Subcutaneous adipose tissue (tissue), 4 donors: ENCODE measurements around the gene RAPGEF4. TPM values are rescaled to one million over a fixed set of nuclear protein-coding genes. Genes with fewer than 3 reads are reported as not detected.

Experiments
- CTCF ChIP-seq: fragments of 450-650 bp; IDR thresholded peaks from one replicate; pipeline ENCODE4 v1.5.1; 2016; ENCODE audit warnings: low read depth, mild to moderate bottlenecking, control low read depth, antibody characterized with exemption, moderate library complexity
- total RNA-seq, 4 donors: library from RNA; depleted of rRNA; stranded (reverse); fragments of >200 nt; gene quantifications; one replicate each; pipeline ENCODE4 v1.1.0, GENCODE V29; 2016

Gene RAPGEF4
- total RNA-seq, 4 donors from 2014 or later: 7.0 to 15.0 (median 11.2) TPM

GRCh38 chr2:172860336-172860707, 124.7 kb downstream of the RAPGEF4 start:
- no peak for TF ChIP-seq CTCF

GRCh38 chr2:172861098-172861497, 125.5 kb downstream of the RAPGEF4 start:
- TF ChIP-seq CTCF: no peak

- no peak for TF ChIP-seq CTCF
These were observed 126.2 kb downstream of the RAPGEF4 start for GRCh38 chr2:172861656-172862476.

- TF ChIP-seq CTCF: no peak
These were observed 127.7 kb downstream of the RAPGEF4 start for GRCh38 chr2:172863341-172863740.

GRCh38 chr2:172864182-172864581, 128.5 kb downstream of the RAPGEF4 start:
- TF ChIP-seq CTCF: no peak

GRCh38 chr2:172865422-172865821, 129.8 kb downstream of the RAPGEF4 start:
- no peak for TF ChIP-seq CTCF

- TF ChIP-seq CTCF: no peak
These were observed 134.2 kb downstream of the RAPGEF4 start for GRCh38 chr2:172869861-172870260.
